PFSK-1 (cell line): ENCODE results near the gene GSAP.

Source experiments
- FOXP2 ChIP-seq: optimal IDR thresholded peaks from 2 replicates; pipeline ENCODE3; 2011; ENCODE audit warnings: borderline replicate concordance, control low read depth, inconsistent platforms; ENCODE audit not compliant: insufficient read depth; ENCODE audit errors: extremely low read length, extremely low read depth
- POLR2AphosphoS5 ChIP-seq: IDR thresholded peaks from 2 replicates; pipeline ENCODE4 v1.6.1; 2012; ENCODE audit warnings: low read depth, mild to moderate bottlenecking, control low read depth, low read length, moderate library complexity
- SIN3A ChIP-seq: IDR thresholded peaks from 2 replicates; pipeline ENCODE4 v1.6.1; 2012; ENCODE audit warnings: mild to moderate bottlenecking, low read length, moderate library complexity, borderline replicate concordance; ENCODE audit not compliant: insufficient read depth
- TAF1 ChIP-seq: IDR thresholded peaks from 2 replicates; pipeline ENCODE4 v1.6.1; 2012; ENCODE audit warnings: low read length, control low read depth, borderline replicate concordance; ENCODE audit not compliant: insufficient read depth
- TF ChIP-seq, protein P1 (sequence below), 2 experiments: IDR thresholded peaks; 2 replicates each; pipeline versions ENCODE4 v1.6.1 to v1.8.0; 2011 to 2012; ENCODE audit warnings: low read depth in 2 of 2, low read length in 2 of 2, control low read depth in 1 of 2, inconsistent platforms in 1 of 2, mild to moderate bottlenecking in 1 of 2, moderate library complexity in 1 of 2; ENCODE audit not compliant: insufficient read depth in 1 of 2

Gene GSAP

GRCh38 chr7:77378584-77378983 is 37.6 kb downstream of the GSAP start:
- TF ChIP-seq, protein P1, sequence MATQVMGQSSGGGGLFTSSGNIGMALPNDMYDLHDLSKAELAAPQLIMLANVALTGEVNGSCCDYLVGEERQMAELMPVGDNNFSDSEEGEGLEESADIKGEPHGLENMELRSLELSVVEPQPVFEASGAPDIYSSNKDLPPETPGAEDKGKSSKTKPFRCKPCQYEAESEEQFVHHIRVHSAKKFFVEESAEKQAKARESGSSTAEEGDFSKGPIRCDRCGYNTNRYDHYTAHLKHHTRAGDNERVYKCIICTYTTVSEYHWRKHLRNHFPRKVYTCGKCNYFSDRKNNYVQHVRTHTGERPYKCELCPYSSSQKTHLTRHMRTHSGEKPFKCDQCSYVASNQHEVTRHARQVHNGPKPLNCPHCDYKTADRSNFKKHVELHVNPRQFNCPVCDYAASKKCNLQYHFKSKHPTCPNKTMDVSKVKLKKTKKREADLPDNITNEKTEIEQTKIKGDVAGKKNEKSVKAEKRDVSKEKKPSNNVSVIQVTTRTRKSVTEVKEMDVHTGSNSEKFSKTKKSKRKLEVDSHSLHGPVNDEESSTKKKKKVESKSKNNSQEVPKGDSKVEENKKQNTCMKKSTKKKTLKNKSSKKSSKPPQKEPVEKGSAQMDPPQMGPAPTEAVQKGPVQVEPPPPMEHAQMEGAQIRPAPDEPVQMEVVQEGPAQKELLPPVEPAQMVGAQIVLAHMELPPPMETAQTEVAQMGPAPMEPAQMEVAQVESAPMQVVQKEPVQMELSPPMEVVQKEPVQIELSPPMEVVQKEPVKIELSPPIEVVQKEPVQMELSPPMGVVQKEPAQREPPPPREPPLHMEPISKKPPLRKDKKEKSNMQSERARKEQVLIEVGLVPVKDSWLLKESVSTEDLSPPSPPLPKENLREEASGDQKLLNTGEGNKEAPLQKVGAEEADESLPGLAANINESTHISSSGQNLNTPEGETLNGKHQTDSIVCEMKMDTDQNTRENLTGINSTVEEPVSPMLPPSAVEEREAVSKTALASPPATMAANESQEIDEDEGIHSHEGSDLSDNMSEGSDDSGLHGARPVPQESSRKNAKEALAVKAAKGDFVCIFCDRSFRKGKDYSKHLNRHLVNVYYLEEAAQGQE (IDR thresholded peaks at IDR 0.05; ENCODE audit: insufficient read depth in 1 of 2, low read depth in 2 of 2, low read length in 2 of 2) = no peak
- no peak for TF ChIP-seq POLR2AphosphoS5
- TF ChIP-seq TAF1 = no peak
- TF ChIP-seq FOXP2 = no peak
- TF ChIP-seq SIN3A = no peak

DNA sequence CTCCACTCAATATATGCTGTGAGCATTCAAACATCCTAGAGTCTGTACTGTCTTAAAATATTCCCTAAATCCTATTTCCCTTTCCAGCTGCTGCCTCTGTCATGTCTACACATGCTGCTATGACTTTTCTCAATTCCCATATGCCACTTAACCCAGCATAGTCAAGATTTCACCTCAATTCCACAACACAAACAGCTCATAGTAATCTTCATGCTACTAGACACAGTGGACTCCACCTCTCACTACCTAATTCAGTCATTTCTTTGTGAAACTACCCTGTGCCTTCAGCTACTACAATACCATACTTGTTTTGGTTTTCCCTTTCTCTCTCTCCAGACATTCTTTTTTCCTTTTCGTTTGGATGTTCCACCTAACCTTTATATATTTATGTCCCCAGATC is 45.5 kb downstream of the GSAP start:
- TF ChIP-seq POLR2AphosphoS5 (no peak), SIN3A (no peak), FOXP2 (no peak)

- TF ChIP-seq TAF1 (no peak), FOXP2 (no peak), POLR2AphosphoS5 (no peak), SIN3A (no peak)
- TF ChIP-seq, protein P1 (IDR thresholded peaks at IDR 0.05; ENCODE audit: insufficient read depth in 1 of 2, low read depth in 2 of 2, low read length in 2 of 2) = no peak
Measured at GRCh38 chr7:77368974-77369373, 47.2 kb downstream of the GSAP start.

DNA sequence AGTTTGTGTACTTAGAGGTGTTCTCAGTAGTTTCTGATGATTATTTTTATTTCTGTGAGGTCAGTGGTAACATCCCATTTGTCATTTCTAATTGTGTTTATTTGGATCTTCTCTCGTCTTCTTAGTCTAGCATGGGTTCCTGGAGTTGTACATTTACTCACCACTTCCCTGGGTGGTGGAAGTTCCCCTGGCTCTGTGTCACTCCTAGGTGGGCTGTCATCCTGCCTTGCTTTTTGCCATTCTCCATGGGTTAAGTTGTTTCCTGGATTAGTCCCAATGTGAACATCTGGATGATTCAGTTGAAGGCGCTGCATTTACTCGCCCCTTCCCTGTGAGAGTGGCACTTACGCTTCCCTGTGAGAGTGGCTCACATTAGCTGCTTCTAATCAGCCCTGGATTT is 48.2 kb downstream of the GSAP start:
- no peak for TF ChIP-seq POLR2AphosphoS5
- no peak for TF ChIP-seq FOXP2
- TF ChIP-seq, protein P1 (IDR thresholded peaks at IDR 0.05; ENCODE audit: insufficient read depth in 1 of 2, low read depth in 2 of 2, low read length in 2 of 2) = no peak
- no peak for TF ChIP-seq TAF1

DNA sequence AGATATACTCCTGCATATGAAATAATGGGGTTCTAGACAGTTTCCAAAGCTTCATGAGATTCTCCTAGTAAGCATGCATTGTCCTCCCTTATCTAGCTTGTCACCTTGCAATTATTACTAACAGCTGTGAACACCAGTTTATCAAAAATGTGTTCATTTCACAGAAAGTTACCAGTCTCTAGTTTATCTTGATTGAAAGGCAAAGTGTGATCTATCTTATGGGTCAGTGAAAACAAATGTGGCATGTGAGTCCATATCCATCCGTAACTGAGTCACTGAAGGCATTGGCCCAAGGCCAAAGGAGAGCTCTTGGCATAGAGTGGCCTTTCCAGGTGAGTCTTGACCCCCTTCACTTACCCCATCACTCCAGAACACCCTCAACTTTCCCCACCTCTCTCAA is 53.2 kb downstream of the GSAP start:
- TF ChIP-seq SIN3A = no peak
- TF ChIP-seq, protein P1 (IDR thresholded peaks at IDR 0.05; ENCODE audit: insufficient read depth in 1 of 2, low read depth in 2 of 2, low read length in 2 of 2) = no peak
- TF ChIP-seq TAF1 = no peak
- no peak for TF ChIP-seq POLR2AphosphoS5
- TF ChIP-seq FOXP2 = no peak
